Kasumi-1 (cell line): ENCODE measurements around the gene NIF3L1.

Experiments used
- DNase-seq, 2 experiments: peaks; one replicate each; lab custom pipeline; 2025; lab: John Stamatoyannopoulos, UW

NIF3L1 gene

GRCh38 chr2:200888704-200889625 lies at the start of gene NIF3L1, which contains the start of gene PPIL3:
NIF3L1 (plus strand) TSS chr2:200889371; CDS start chr2:200891944, 2,573 bp downstream.
PPIL3 (minus strand) TSS chr2:200889077; CDS start chr2:200887615, 1,462 bp downstream.
- DNase-seq, result peak; percentile 99

- no peak for DNase-seq
Measured at GRCh38 chr2:200839513-200839912, 49.7 kb upstream of the NIF3L1 start.

- no peak for DNase-seq
Measured at GRCh38 chr2:200843993-200844948, 44.9 kb upstream of the NIF3L1 start.

GRCh38 chr2:200845194-200845593 lies 44.0 kb upstream of the NIF3L1 start:
- no peak for DNase-seq

GRCh38 chr2:200845669-200846325 lies 43.4 kb upstream of the NIF3L1 start:
- DNase-seq, result no peak

- peak in 1 of 2 experiments; percentile 40 for DNase-seq
Measured at GRCh38 chr2:200847269-200847668, 41.9 kb upstream of the NIF3L1 start.

GRCh38 chr2:200847939-200848338 lies 41.2 kb upstream of the NIF3L1 start:
- no peak for DNase-seq

GRCh38 chr2:200850512-200851256 lies 38.5 kb upstream of the NIF3L1 start:
- no peak for DNase-seq

GRCh38 chr2:200851398-200852248 lies 37.5 kb upstream of the NIF3L1 start:
- no peak for DNase-seq

- no peak for DNase-seq
Measured at GRCh38 chr2:200852605-200853004, 36.6 kb upstream of the NIF3L1 start.

GRCh38 chr2:200856806-200857205 lies 32.4 kb upstream of the NIF3L1 start:
- DNase-seq, result no peak

GRCh38 chr2:200860092-200860795 lies 28.9 kb upstream of the NIF3L1 start:
- no peak for DNase-seq

GRCh38 chr2:200861617-200862155 lies 27.5 kb upstream of the NIF3L1 start:
- no peak for DNase-seq

GRCh38 chr2:200862532-200863000 lies 26.6 kb upstream of the NIF3L1 start:
- peak; percentile 19 to 32 for DNase-seq

- no peak for DNase-seq
Measured at GRCh38 chr2:200863782-200864175, 25.4 kb upstream of the NIF3L1 start.

- peak; percentile 91 to 95 for DNase-seq
Measured at GRCh38 chr2:200864176-200865034, 24.8 kb upstream of the NIF3L1 start, which contains the start of gene CLK1. CLK1 (minus strand) TSS chr2:200864658; CDS start chr2:200861862, 2,796 bp downstream.

- DNase-seq, result peak; percentile 31 to 57
Measured at GRCh38 chr2:200869014-200869413, 20.2 kb upstream of the NIF3L1 start.

- no peak for DNase-seq
Measured at GRCh38 chr2:200871151-200871550, 18.0 kb upstream of the NIF3L1 start.
